Endodermal cell (in vitro differentiated cells): Measurements from ENCODE around the gene GNPAT. TPM values are rescaled to one million over a fixed set of nuclear protein-coding genes. Genes with fewer than 3 reads are reported as not detected.

Source experiments
- DNase-seq: peaks from one replicate; pipeline ENCODE4 v3.0.0-alpha.2; 2017
- H3K27ac ChIP-seq: 2 replicates; pipeline ENCODE4 v1.5.1; 2013; ENCODE audit warnings: mild to moderate bottlenecking, low read depth, low read length, moderate library complexity
- H3K27me3 ChIP-seq: 2 replicates; pipeline ENCODE4 v1.6.1; 2013; ENCODE audit warnings: mild to moderate bottlenecking, low read length, moderate library complexity; ENCODE audit not compliant: insufficient read depth, control insufficient read depth, poor library complexity, severe bottlenecking
- H3K36me3 ChIP-seq: 2 replicates; pipeline ENCODE4 v1.7.0; 2013; ENCODE audit warnings: mild to moderate bottlenecking, low read length, moderate library complexity; ENCODE audit not compliant: control insufficient read depth, insufficient read depth
- H3K4me1 ChIP-seq: one replicate; pipeline ENCODE4 v1.7.0; 2013; ENCODE audit warnings: low read length; ENCODE audit not compliant: control insufficient read depth, insufficient read depth
- H3K4me3 ChIP-seq: 2 replicates; pipeline ENCODE4 v1.5.1; 2013; ENCODE audit warnings: mild to moderate bottlenecking, low read length, moderate library complexity
- H3K9ac ChIP-seq: 2 replicates; pipeline ENCODE4 v1.6.1; 2013; ENCODE audit warnings: mild to moderate bottlenecking, low read length, moderate library complexity; ENCODE audit not compliant: poor library complexity, severe bottlenecking; ENCODE audit errors: extremely low read depth
- H3K9me3 ChIP-seq: 2 replicates; pipeline ENCODE4 v1.6.1; 2013; ENCODE audit warnings: mild to moderate bottlenecking, low read length, moderate library complexity; ENCODE audit not compliant: control insufficient read depth
- H3K27ac Mint-ChIP-seq: 2 replicates; pipeline ENCODE4 v1.8.0; 2020; ENCODE audit warnings: mixed read lengths
- H3K27me3 Mint-ChIP-seq: 2 replicates; pipeline ENCODE4 v1.8.0; 2021; ENCODE audit warnings: mild to moderate bottlenecking, mixed read lengths; ENCODE audit not compliant: insufficient read depth
- H3K36me3 Mint-ChIP-seq: 2 replicates; pipeline ENCODE4 v1.8.0; 2020; ENCODE audit warnings: low read depth, mixed read lengths
- H3K4me1 Mint-ChIP-seq: 2 replicates; pipeline ENCODE4 v1.8.0; 2020; ENCODE audit warnings: mixed read lengths
- H3K4me3 Mint-ChIP-seq: 2 replicates; pipeline ENCODE4 v1.8.0; 2020; ENCODE audit warnings: mild to moderate bottlenecking, moderate library complexity, mixed read lengths
- H3K9me3 Mint-ChIP-seq: 2 replicates; pipeline ENCODE4 v1.8.0; 2020; ENCODE audit warnings: mild to moderate bottlenecking, mixed read lengths
- CTCF ChIP-seq: fragments of 200-600 bp; sonication (generic); conservative IDR thresholded peaks from 2 replicates; pipeline ENCODE4 v1.5.0; 2021; ENCODE audit warnings: antibody characterized with exemption, mild to moderate bottlenecking
- WGBS, 2 experiments: methylation state at CpG; one replicate each; pipeline versions ENCODE4 v1.1.5 to v1.1.7; 2013; ENCODE audit warnings: missing lambda C conversion rate in 2 of 2, mixed read lengths in 1 of 2; ENCODE audit not compliant: insufficient coverage in 1 of 2, insufficient read length in 1 of 2; 5-methylcytosine and 5-hydroxymethylcytosine counted together
- total RNA-seq, 2 donors: library from RNA; stranded (reverse); fragmentation: NEBNext Ultra II Directional in 1 of 2; extraction: Animal tissue kit (Norgen Biotek cat#: 25700) in 1 of 2; gene quantifications; 2 replicates in 1 of 2; 3 replicates in 1 of 2; pipeline ENCODE4 v1.2.1, GENCODE V29; 2021

GNPAT gene
- total RNA-seq, 2 donors from 2014 or later: 56.5 to 69.1 TPM

- Mint-ChIP-seq H3K27me3 (peaks cover 74% of the 10 kb centered on the region), H3K27ac (no peak overlapping the region), H3K36me3 (peaks cover under 1% of the 10 kb centered on the region), H3K9me3 (no peaks in the 10 kb centered on the region), H3K4me1 (peaks cover 15% of the 10 kb centered on the region), H3K4me3 (no peak overlapping the region)
- H3K4me3 ChIP-seq: no peak overlapping the region
- H3K27ac ChIP-seq: no peak overlapping the region
- H3K9ac ChIP-seq: no peak overlapping the region
- no peak for DNase-seq
- no peaks in the 10 kb centered on the region for H3K9me3 ChIP-seq
- H3K36me3 ChIP-seq: no peaks in the 10 kb centered on the region
- no peaks in the 10 kb centered on the region for H3K27me3 ChIP-seq
- WGBS, 2 experiments: 78 to 91% methylated on average over 13 to 14 of the region's 14 CpGs
- H3K4me1 ChIP-seq: no peaks in the 10 kb centered on the region
- TF ChIP-seq CTCF: no peak
Observed at GRCh38 chr1:231208980-231209379, 32.0 kb upstream of the GNPAT start.

GRCh38 chr1:231209531-231209930, 31.5 kb upstream of the GNPAT start:
- Histone ChIP-seq H3K27me3 (no peaks in the 10 kb centered on the region), H3K27ac (no peak overlapping the region), H3K4me3 (no peak overlapping the region), H3K36me3 (no peaks in the 10 kb centered on the region), H3K4me1 (no peaks in the 10 kb centered on the region), H3K9ac (no peak overlapping the region), H3K9me3 (no peaks in the 10 kb centered on the region)
- TF ChIP-seq CTCF: no peak
- no peak overlapping the region for H3K4me3 Mint-ChIP-seq
- DNase-seq: no peak
- no peaks in the 10 kb centered on the region for H3K9me3 Mint-ChIP-seq
- peaks cover 2% of the 10 kb centered on the region for H3K36me3 Mint-ChIP-seq
- peaks cover 15% of the 10 kb centered on the region for H3K4me1 Mint-ChIP-seq
- no peak overlapping the region for H3K27ac Mint-ChIP-seq
- 92 to 95% methylated on average over 5 of the region's 5 CpGs for WGBS, 2 experiments
- peaks cover 74% of the 10 kb centered on the region for H3K27me3 Mint-ChIP-seq

- Mint-ChIP-seq H3K9me3 (no peaks in the 10 kb centered on the region), H3K36me3 (peaks cover 2% of the 10 kb centered on the region), H3K4me1 (peaks cover 15% of the 10 kb centered on the region), H3K4me3 (no peak overlapping the region), H3K27ac (no peak overlapping the region), H3K27me3 (peaks cover 74% of the 10 kb centered on the region)
- H3K27me3 ChIP-seq: no peaks in the 10 kb centered on the region
- H3K4me3 ChIP-seq: no peak overlapping the region
- WGBS, 2 experiments: 90 to 95% methylated on average over 3 to 6 of the region's 6 CpGs
- no peak for DNase-seq
- no peak overlapping the region for H3K9ac ChIP-seq
- H3K9me3 ChIP-seq: no peaks in the 10 kb centered on the region
- H3K4me1 ChIP-seq: peaks cover under 1% of the 10 kb centered on the region
- no peak for TF ChIP-seq CTCF
- H3K36me3 ChIP-seq: no peaks in the 10 kb centered on the region
- no peak overlapping the region for H3K27ac ChIP-seq
Observed at GRCh38 chr1:231210126-231210525, 30.9 kb upstream of the GNPAT start.
